GM12878 (cell line): ENCODE measurements around the gene ZNF879. TPM values are rescaled to one million over a fixed set of nuclear protein-coding genes. Genes with fewer than 3 reads are reported as not detected.

Experiments used
- ATAC-seq: fragments of 200-7000 bp; cut with Tn5 transposase; 3 replicates; pipeline ENCODE4 v1.9.1; 2020; ENCODE audit warnings: mild to moderate bottlenecking, moderate library complexity
- BruUV-seq: library from RNA; stranded (reverse); fragments of 400-500 nt; replicated peaks from 2 replicates; lab custom pipeline; 2021; lab: Mats Ljungman, UMichigan
- CTCF ChIA-PET: fragments of 300-600 bp; sonication (Branson Sonifier 250); formaldehyde crosslinking; extraction: SDS; loops from one replicate; lab custom pipeline; 2021; ENCODE audit warnings: inconsistent platforms; lab: Yijun Ruan, JAX
- POLR2A ChIA-PET: fragments of 350-600 bp; formaldehyde crosslinking; extraction: SDS; loops from one replicate; lab custom pipeline; 2021; ENCODE audit warnings: inconsistent platforms; lab: Charles Lee
- RAD21 ChIA-PET: fragments of 300-600 bp; sonication (Branson Sonifier 250); formaldehyde crosslinking; loops from one replicate; lab custom pipeline; 2023; ENCODE audit warnings: antibody characterized with exemption; ENCODE audit not compliant: unreplicated experiment; lab: Charles Lee
- SMC1A ChIA-PET: fragments of 300-600 bp; sonication (Branson Sonifier 250); formaldehyde crosslinking; loops from one replicate; lab custom pipeline; 2023; ENCODE audit not compliant: unreplicated experiment, uncharacterized antibody; lab: Charles Lee
- DNase-seq: peaks from one replicate; pipeline ENCODE4 v3.0.0-alpha.2; 2011; ENCODE audit warnings: low read depth, low spot score
- FAIRE-seq: peaks from 3 replicates; lab custom pipeline; 2011; peaks lifted over from hg19 to GRCh38; lab: Jason Lieb, UNC
- H2AFZ ChIP-seq: 2 replicates; pipeline ENCODE4 v1.6.0; 2011; ENCODE audit warnings: low read depth, low read length, control low read depth; ENCODE audit not compliant: control insufficient read depth
- H3K27ac ChIP-seq: 2 replicates; pipeline ENCODE4 v1.5.1; 2011; ENCODE audit warnings: control low read depth; ENCODE audit not compliant: control insufficient read depth, insufficient read depth
- H3K27me3 ChIP-seq, 2 experiments: replicated peaks in 1 of 2; 2 replicates each; pipeline versions ENCODE4 v1.6.0 to v1.6.1; 2011; ENCODE audit warnings: low read length in 1 of 2; ENCODE audit not compliant: control insufficient read depth in 2 of 2, insufficient read depth in 2 of 2
- H3K36me3 ChIP-seq, 2 experiments: 2 replicates each; pipeline ENCODE4 v1.5.1; 2011; ENCODE audit warnings: low read length in 1 of 2; ENCODE audit not compliant: control insufficient read depth in 2 of 2, insufficient read depth in 2 of 2
- H3K4me1 ChIP-seq: 2 replicates; pipeline ENCODE4 v1.6.1; 2011; ENCODE audit warnings: mild to moderate bottlenecking, low read length, moderate library complexity, mixed read lengths; ENCODE audit not compliant: control insufficient read depth, insufficient read depth
- H3K4me2 ChIP-seq: 2 replicates; pipeline ENCODE4 v1.6.0; 2011; ENCODE audit warnings: control low read depth; ENCODE audit not compliant: control insufficient read depth, insufficient read depth
- H3K4me3 ChIP-seq: fragments of 200-600 bp; sonication (generic); 2 replicates; pipeline ENCODE4 v1.5.1; 2016
- H3K79me2 ChIP-seq: 2 replicates; pipeline ENCODE4 v1.6.0; 2011; ENCODE audit warnings: low read length; ENCODE audit not compliant: control insufficient read depth, insufficient read depth
- H3K9ac ChIP-seq: 2 replicates; pipeline ENCODE4 v1.8.0; 2011; ENCODE audit warnings: low read length, control low read depth, mixed read lengths; ENCODE audit not compliant: control insufficient read depth, insufficient read depth
- H3K9me3 ChIP-seq: replicated peaks from 3 replicates; pipeline ENCODE4 v1.5.1; 2011; ENCODE audit warnings: mild to moderate bottlenecking, low read length; ENCODE audit not compliant: control insufficient read depth, insufficient read depth
- H4K20me1 ChIP-seq: 2 replicates; pipeline ENCODE4 v1.6.0; 2011; ENCODE audit not compliant: control insufficient read depth, insufficient read depth
- CBX3 ChIP-seq: fragments of 200-600 bp; sonication (generic); IDR thresholded peaks from 2 replicates; pipeline ENCODE4 v1.6.1; 2016; ENCODE audit warnings: low read depth, borderline replicate concordance
- EZH2 ChIP-seq: IDR thresholded peaks from 2 replicates; pipeline ENCODE4 v1.6.1; 2012; ENCODE audit warnings: low read depth, mild to moderate bottlenecking, control low read depth, inconsistent platforms, low read length, borderline replicate concordance; ENCODE audit not compliant: control insufficient read depth
- FOXM1 ChIP-seq: IDR thresholded peaks from 2 replicates; pipeline ENCODE4 v1.6.1; 2012; ENCODE audit warnings: low read depth, mild to moderate bottlenecking, inconsistent platforms, low read length, moderate library complexity
- MAX ChIP-seq: IDR thresholded peaks from 2 replicates; pipeline ENCODE4 v1.6.1; 2012; ENCODE audit warnings: low read depth, low read length, improper control_type of control experiment
- MTA2 ChIP-seq: fragments of 450-650 bp; IDR thresholded peaks from 2 replicates; pipeline ENCODE4 v1.6.1; 2016; ENCODE audit warnings: low read depth, mild to moderate bottlenecking, moderate library complexity
- NFIC ChIP-seq: IDR thresholded peaks from 2 replicates; pipeline ENCODE4 v1.6.1; 2012; ENCODE audit warnings: low read depth, mild to moderate bottlenecking, inconsistent platforms, low read length, moderate library complexity
- POLR2AphosphoS5 ChIP-seq: IDR thresholded peaks from 2 replicates; pipeline ENCODE4 v1.6.1; 2011; ENCODE audit warnings: mild to moderate bottlenecking, low read length, inconsistent platforms
- RFX5 ChIP-seq: IDR thresholded peaks from 2 replicates; pipeline ENCODE4 v1.6.1; 2011; ENCODE audit warnings: low read depth, low read length, improper control_type of control experiment
- SPI1 ChIP-seq: IDR thresholded peaks from 2 replicates; pipeline ENCODE4 v1.6.1; 2011; ENCODE audit warnings: low read depth, mild to moderate bottlenecking, low read length, moderate library complexity, borderline replicate concordance; ENCODE audit not compliant: insufficient read depth
- WGBS: methylation state at CpG from one replicate; pipeline ENCODE4 v1.1.6; 2016; ENCODE audit warnings: low lambda C conversion rate; ENCODE audit not compliant: insufficient replicate concordance, insufficient coverage; ENCODE audit errors: missing lambda C conversion rate; 5-methylcytosine and 5-hydroxymethylcytosine counted together
- in situ Hi-C: fragments of 300-500 bp; cut with MboI; formaldehyde crosslinking; loops from 9 replicates; pipeline ENCODE4 v1.14.3; 2018; ENCODE audit warnings: mixed read lengths
- intact Hi-C: fragments of 100-400 bp; cut with micrococcal nuclease; formaldehyde crosslinking; loops from one replicate; pipeline ENCODE4 v1.14.2; 2022; ENCODE audit not compliant: unreplicated experiment
- polyA plus RNA-seq, 11 experiments: library from polyadenylated mRNA; depleted of rRNA in 4 of 11; unstranded in 6 of 11; stranded (reverse) in 5 of 11; fragments of >200 nt; fragmentation: Nextera tagmentation in 4 of 11; fragmentation: Illumina TruSeq in 1 of 11; extraction: Ambion mirVana in 4 of 11; extraction: Trizol in 1 of 11; gene quantifications; 1 replicate in 1 of 11; 2 replicates in 10 of 11; pipeline versions ENCODE4 v1.2.1 to v1.2.3, GENCODE V29; 2011 to 2016; ENCODE audit warnings: inconsistent platforms in 2 of 11, missing spikeins in 2 of 11, low read depth in 1 of 11
- total RNA-seq, 4 experiments: library from RNA; depleted of rRNA in 3 of 4; stranded (reverse); fragments of >200 nt in 3 of 4; fragmentation: Illumina TruSeq in 1 of 4; extraction: Trizol in 1 of 4; gene quantifications; 2 replicates each; pipeline versions ENCODE4 v1.2.1 to v1.2.3, GENCODE V29; 2013 to 2021

ZNF879 gene
- total and polyA plus RNA-seq, 10 of the 15 experiments (the other 5 are each of a cell fraction or from before 2014, with no cell fraction given), result 0.03 TPM; not detected in 9

GRCh38 chr5:178983728-178984127, 39.9 kb upstream of the ZNF879 start (continued):
- TF ChIP-seq EZH2 (no peak), CBX3 (no peak), RFX5 (no peak)
- TF ChIP-seq, all 136 proteins: peak for 0

- intact Hi-C loops (no loop called here), in situ Hi-C loops (no loop called here)
- TF ChIP-seq POLR2AphosphoS5 (no peak), SPI1 (no peak), FOXM1 (no peak), NFIC (no peak), MAX (no peak), MTA2 (no peak)
- DNase-seq, result no peak
- Histone ChIP-seq H3K27ac (no peak overlapping the region), H3K9ac (no peak overlapping the region), H2AFZ (no peak overlapping the region), H3K4me2 (no peak overlapping the region), H3K36me3 (no peaks in the 10 kb centered on the region), H3K79me2 (no peaks in the 10 kb centered on the region), H3K27me3 (no peaks in the 10 kb centered on the region), H3K4me3 (no peak overlapping the region), H3K4me1 (no peaks in the 10 kb centered on the region), H3K9me3 (no peaks in the 10 kb centered on the region; the same call in 2 of the 3 replicates), H4K20me1 (no peaks in the 10 kb centered on the region)
- ChIA-PET RAD21 (no interaction called here), CTCF (no interaction called here), POLR2A (no interaction called here), SMC1A (no interaction called here)
- no peak for ATAC-seq
- no TSS peak for BruUV-seq
- 59% methylated on average over 36 of the region's 37 CpGs for WGBS
- no peak for FAIRE-seq
These were observed 39.2 kb upstream of the ZNF879 start for GRCh38 chr5:178984145-178985072.
